B cell (primary cell): ENCODE measurements around the gene ALDOB.

Experiments
- EZH2 ChIP-seq: IDR thresholded peaks from 2 replicates; pipeline ENCODE4 v1.6.1; 2012; ENCODE audit warnings: borderline replicate concordance, low read depth, mild to moderate bottlenecking, moderate library complexity, low read length; ENCODE audit not compliant: insufficient read depth, poor library complexity, severe bottlenecking
- TF ChIP-seq, protein P1 (sequence below): fragments of 200-600 bp; IDR thresholded peaks from one replicate; pipeline ENCODE4 v1.8.0; 2022; ENCODE audit warnings: antibody characterized with exemption, mild to moderate bottlenecking

DNA sequence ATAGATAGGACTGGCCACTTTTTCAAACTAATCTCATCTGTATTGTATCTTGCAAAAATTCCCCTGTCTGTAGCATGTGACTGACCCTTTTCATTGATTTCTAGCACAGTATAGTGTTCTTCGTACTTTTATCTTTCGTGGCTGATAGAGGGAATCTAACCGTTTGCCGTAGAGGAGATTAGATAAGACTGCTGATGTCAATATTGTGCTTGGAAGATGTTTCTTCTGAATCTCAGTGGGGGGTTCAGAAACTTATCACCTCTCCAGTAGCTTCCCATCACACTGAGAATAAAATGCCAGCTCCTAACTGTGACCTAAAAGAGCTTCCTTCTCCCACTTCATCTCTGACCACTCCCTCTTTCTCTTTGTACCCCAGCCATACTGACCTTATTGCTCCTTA, 25.4 kb upstream of the ALDOB start:
- TF ChIP-seq, protein P1, sequence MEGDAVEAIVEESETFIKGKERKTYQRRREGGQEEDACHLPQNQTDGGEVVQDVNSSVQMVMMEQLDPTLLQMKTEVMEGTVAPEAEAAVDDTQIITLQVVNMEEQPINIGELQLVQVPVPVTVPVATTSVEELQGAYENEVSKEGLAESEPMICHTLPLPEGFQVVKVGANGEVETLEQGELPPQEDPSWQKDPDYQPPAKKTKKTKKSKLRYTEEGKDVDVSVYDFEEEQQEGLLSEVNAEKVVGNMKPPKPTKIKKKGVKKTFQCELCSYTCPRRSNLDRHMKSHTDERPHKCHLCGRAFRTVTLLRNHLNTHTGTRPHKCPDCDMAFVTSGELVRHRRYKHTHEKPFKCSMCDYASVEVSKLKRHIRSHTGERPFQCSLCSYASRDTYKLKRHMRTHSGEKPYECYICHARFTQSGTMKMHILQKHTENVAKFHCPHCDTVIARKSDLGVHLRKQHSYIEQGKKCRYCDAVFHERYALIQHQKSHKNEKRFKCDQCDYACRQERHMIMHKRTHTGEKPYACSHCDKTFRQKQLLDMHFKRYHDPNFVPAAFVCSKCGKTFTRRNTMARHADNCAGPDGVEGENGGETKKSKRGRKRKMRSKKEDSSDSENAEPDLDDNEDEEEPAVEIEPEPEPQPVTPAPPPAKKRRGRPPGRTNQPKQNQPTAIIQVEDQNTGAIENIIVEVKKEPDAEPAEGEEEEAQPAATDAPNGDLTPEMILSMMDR, result no peak
- no peak for TF ChIP-seq EZH2
